ENCODE results near the gene MAMSTR.

GRCh38 chr19:48668761-48669160 is 50.8 kb downstream of the MAMSTR start:
- TF ChIP-seq FOXM1 (IDR thresholded peaks at IDR 0.05; ENCODE audit: borderline replicate concordance) = no peak
- no peak for TF ChIP-seq FOXA1 (IDR thresholded peaks at IDR 0.05)
- no peak for TF ChIP-seq BHLHE40 (IDR thresholded peaks at IDR 0.05; ENCODE audit: borderline replicate concordance)
- no peak for TF ChIP-seq LEF1 (IDR thresholded peaks at IDR 0.05; ENCODE audit: borderline replicate concordance)
- no peak for TF ChIP-seq SP1 (IDR thresholded peaks at IDR 0.05)
- TF ChIP-seq ELF4 (IDR thresholded peaks at IDR 0.05) = no peak
- TF ChIP-seq HDGF (IDR thresholded peaks at IDR 0.05; ENCODE audit: borderline replicate concordance) = no peak
- no peak for TF ChIP-seq PKNOX1 (IDR thresholded peaks at IDR 0.05)
- TF ChIP-seq L3MBTL2 (conservative IDR thresholded peaks at IDR 0.05) = no peak
- no peak for TF ChIP-seq SUZ12 (IDR thresholded peaks at IDR 0.05)
- TF ChIP-seq FOXK2 (IDR thresholded peaks at IDR 0.05) = no peak

All from HEK293T (cell line).